Smooth muscle cell (in vitro differentiated cells): Measurements from ENCODE around the gene BMP8B. TPM values are rescaled to one million over a fixed set of nuclear protein-coding genes. Genes with fewer than 3 reads are reported as not detected.

Experiments
- DNase-seq: peaks from one replicate; lab custom pipeline; 2025; ENCODE audit not compliant: unreplicated experiment; lab: John Stamatoyannopoulos, UW
- H2AFZ ChIP-seq: fragments of 200-600 bp; sonication (generic); 2 replicates; pipeline ENCODE4 v1.6.0; 2016; ENCODE audit warnings: antibody characterized with exemption, low read depth, mild to moderate bottlenecking
- H3F3A ChIP-seq: fragments of 200-600 bp; sonication (generic); 2 replicates; pipeline ENCODE4 v1.6.0; 2017; ENCODE audit warnings: antibody characterized with exemption, low read depth
- H3K27ac ChIP-seq: fragments of 200-600 bp; sonication (generic); 2 replicates; pipeline ENCODE4 v1.5.1; 2016; ENCODE audit warnings: low read depth, mild to moderate bottlenecking
- H3K27me3 ChIP-seq: fragments of 200-600 bp; sonication (generic); 2 replicates; pipeline ENCODE4 v1.6.1; 2016; ENCODE audit warnings: low read depth, mild to moderate bottlenecking
- H3K36me3 ChIP-seq: fragments of 200-600 bp; sonication (generic); 2 replicates; pipeline ENCODE4 v1.5.1; 2016; ENCODE audit warnings: low read depth
- H3K4me1 ChIP-seq: fragments of 200-600 bp; sonication (generic); 2 replicates; pipeline ENCODE4 v1.5.1; 2016; ENCODE audit warnings: low read depth
- H3K4me2 ChIP-seq: fragments of 200-600 bp; sonication (generic); 2 replicates; pipeline ENCODE4 v1.6.0; 2016; ENCODE audit warnings: mild to moderate bottlenecking
- H3K4me3 ChIP-seq: fragments of 200-600 bp; sonication (generic); 2 replicates; pipeline ENCODE4 v1.5.1; 2016; ENCODE audit warnings: mild to moderate bottlenecking
- H3K79me2 ChIP-seq: fragments of 200-600 bp; sonication (generic); 2 replicates; pipeline ENCODE4 v1.6.0; 2016; ENCODE audit warnings: low read depth, mild to moderate bottlenecking
- H3K9ac ChIP-seq: fragments of 200-600 bp; sonication (generic); 2 replicates; pipeline ENCODE4 v1.6.0; 2016; ENCODE audit warnings: low read depth
- H3K9me3 ChIP-seq: fragments of 200-600 bp; sonication (generic); replicated peaks from 2 replicates; pipeline ENCODE4 v1.5.1; 2016; ENCODE audit warnings: low read depth
- H4K20me1 ChIP-seq: fragments of 200-600 bp; sonication (generic); 2 replicates; pipeline ENCODE4 v1.6.0; 2016; ENCODE audit warnings: low read depth
- CTCF ChIP-seq: fragments of 200-600 bp; sonication (generic); IDR thresholded peaks from 2 replicates; pipeline ENCODE4 v1.5.1; 2017; ENCODE audit warnings: borderline replicate concordance, mild to moderate bottlenecking, antibody characterized with exemption; ENCODE audit not compliant: insufficient read depth, poor library complexity, severe bottlenecking
- WGBS: methylation state at CpG from one replicate; pipeline ENCODE4 v1.1.7; 2016; ENCODE audit warnings: low lambda C conversion rate; 5-methylcytosine and 5-hydroxymethylcytosine counted together
- polyA plus RNA-seq: library from polyadenylated mRNA; unstranded; fragments of >200 nt; fragmentation: Nextera tagmentation; extraction: Ambion mirVana; gene quantifications from 2 replicates; pipeline ENCODE4 v1.2.1, GENCODE V29; 2016
- total RNA-seq: library from RNA; depleted of rRNA; stranded (reverse); fragments of >200 nt; gene quantifications from 2 replicates; pipeline ENCODE4 v1.2.3, GENCODE V29; 2014

The BMP8B gene
- total and polyA plus RNA-seq, 2 experiments from 2014 or later = 0.06 TPM; not detected in 1

- Histone ChIP-seq H3K27ac (no peak overlapping the region), H3K79me2 (no peaks in the 10 kb centered on the region), H4K20me1 (no peaks in the 10 kb centered on the region), H3K4me1 (no peaks in the 10 kb centered on the region), H3K27me3 (no peaks in the 10 kb centered on the region), H3K9me3 (no peaks in the 10 kb centered on the region), H3K4me2 (no peak overlapping the region), H3K4me3 (no peak overlapping the region), H2AFZ (no peak overlapping the region), H3F3A (no peaks in the 10 kb centered on the region), H3K36me3 (no peaks in the 10 kb centered on the region), H3K9ac (no peak overlapping the region)
- TF ChIP-seq CTCF = no peak
- no peak for DNase-seq
- WGBS = 95% methylated on average over 23 of the region's 30 CpGs
These were observed 25.8 kb downstream of the BMP8B start for GRCh38 chr1:39762550-39763540.

- Histone ChIP-seq H4K20me1 (no peaks in the 10 kb centered on the region), H3K27me3 (no peaks in the 10 kb centered on the region), H3K36me3 (no peaks in the 10 kb centered on the region), H3K9ac (no peak overlapping the region), H2AFZ (no peak overlapping the region), H3K9me3 (no peaks in the 10 kb centered on the region), H3K4me3 (no peak overlapping the region), H3K4me2 (no peak overlapping the region), H3F3A (no peaks in the 10 kb centered on the region), H3K79me2 (no peaks in the 10 kb centered on the region), H3K27ac (no peak overlapping the region), H3K4me1 (no peaks in the 10 kb centered on the region)
- TF ChIP-seq CTCF = no peak
- WGBS = 92% methylated on average over 16 of the region's 16 CpGs
- DNase-seq = no peak
These were observed 27.0 kb downstream of the BMP8B start for GRCh38 chr1:39761557-39762260.

- H3K9ac ChIP-seq = no peak overlapping the region
- H3K4me2 ChIP-seq = no peak overlapping the region
- H3K27me3 ChIP-seq = no peaks in the 10 kb centered on the region
- H3K27ac ChIP-seq = no peak overlapping the region
- no peaks in the 10 kb centered on the region for H3F3A ChIP-seq
- H3K9me3 ChIP-seq = no peaks in the 10 kb centered on the region
- no peaks in the 10 kb centered on the region for H4K20me1 ChIP-seq
- H3K4me3 ChIP-seq = no peak overlapping the region
- H2AFZ ChIP-seq = no peak overlapping the region
- H3K36me3 ChIP-seq = no peaks in the 10 kb centered on the region
- TF ChIP-seq CTCF = no peak
- no peak for DNase-seq
- no peaks in the 10 kb centered on the region for H3K79me2 ChIP-seq
- no peaks in the 10 kb centered on the region for H3K4me1 ChIP-seq
- 83% methylated on average over 9 of the region's 9 CpGs for WGBS
These were observed 27.6 kb downstream of the BMP8B start for GRCh38 chr1:39761016-39761415.
